GM18907 (cell line): Measurements from ENCODE around the gene ARID1B.

Experiments
- ATAC-seq: cut with Tn5 transposase; IDR thresholded peaks from one replicate; pipeline ENCODE4 v1.9.1; 2021; ENCODE audit warnings: mild to moderate bottlenecking, moderate library complexity; ENCODE audit not compliant: unreplicated experiment

ARID1B gene

DNA sequence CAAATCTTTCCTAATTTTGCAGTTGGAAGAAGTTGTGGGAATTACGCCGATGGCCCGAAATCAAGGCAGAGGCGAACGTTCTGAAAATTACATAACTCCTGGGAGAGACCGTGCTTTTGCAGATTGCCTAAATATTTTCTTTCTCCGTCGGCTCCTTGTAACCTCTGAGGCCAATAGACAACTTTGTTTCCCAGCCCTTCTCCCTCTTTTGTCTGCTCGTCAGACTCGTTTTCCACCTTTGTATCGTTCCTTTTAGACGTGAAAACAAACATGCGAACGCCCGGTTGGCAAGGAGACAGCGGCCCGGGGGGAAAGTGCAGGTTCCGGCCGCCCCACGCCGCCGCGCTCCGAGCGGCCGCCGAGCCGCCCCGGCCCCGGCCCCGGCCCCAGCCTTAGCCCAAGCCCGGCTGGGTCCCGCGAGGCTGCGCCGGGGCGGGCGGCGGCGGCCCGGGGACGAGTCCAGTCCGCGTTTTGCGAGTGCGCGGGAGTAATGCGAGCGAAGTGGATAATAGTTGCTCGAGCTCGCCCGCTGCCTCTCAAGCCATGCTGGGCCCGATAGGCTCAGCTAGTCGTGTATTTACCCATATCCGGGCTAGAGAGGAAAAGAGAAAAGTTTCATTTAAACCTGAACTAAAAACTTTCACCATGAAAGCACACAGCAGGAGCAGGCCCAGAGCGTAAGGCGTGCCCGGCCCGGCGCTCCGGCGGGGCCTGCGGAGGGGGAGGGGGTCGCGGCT, at the start of gene ARID1B:
TSS of gene ARID1B (plus strand) at position 539 of the 737 bp plus-strand sequence. CDS start 303 bp downstream, outside the sequence.
- ATAC-seq: peak; percentile 52

DNA sequence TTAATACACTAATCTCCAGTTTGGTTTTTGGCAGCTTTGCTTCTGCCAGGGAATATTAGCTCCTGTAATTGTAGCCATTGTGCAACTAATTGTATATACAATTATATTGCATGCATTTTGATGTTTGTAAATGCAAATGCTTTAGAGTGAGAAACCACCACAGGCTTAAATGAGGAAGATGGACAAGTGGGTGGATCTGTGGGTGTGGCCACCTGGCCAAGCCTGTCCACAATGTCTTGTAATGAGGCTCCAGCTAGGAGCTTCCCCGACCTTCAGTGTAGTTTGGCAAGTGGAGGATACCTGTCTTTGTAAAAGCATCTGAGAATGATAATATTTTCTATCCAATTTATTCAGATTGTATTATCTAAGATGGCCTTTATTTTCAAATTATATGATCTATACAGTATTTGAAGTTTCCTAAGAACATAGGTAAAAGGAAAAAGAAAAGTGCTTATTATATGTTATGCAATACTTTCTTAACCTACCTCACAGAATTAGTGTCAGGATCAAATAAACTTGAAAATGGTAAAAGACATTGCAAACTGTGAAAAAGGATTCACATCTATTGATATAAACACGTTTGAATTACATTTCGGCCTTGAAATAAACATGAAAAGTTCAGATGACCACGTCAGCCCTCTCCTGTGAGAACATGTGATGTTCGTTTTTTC, 49.3 kb upstream of the ARID1B start:
- ATAC-seq: no peak

DNA sequence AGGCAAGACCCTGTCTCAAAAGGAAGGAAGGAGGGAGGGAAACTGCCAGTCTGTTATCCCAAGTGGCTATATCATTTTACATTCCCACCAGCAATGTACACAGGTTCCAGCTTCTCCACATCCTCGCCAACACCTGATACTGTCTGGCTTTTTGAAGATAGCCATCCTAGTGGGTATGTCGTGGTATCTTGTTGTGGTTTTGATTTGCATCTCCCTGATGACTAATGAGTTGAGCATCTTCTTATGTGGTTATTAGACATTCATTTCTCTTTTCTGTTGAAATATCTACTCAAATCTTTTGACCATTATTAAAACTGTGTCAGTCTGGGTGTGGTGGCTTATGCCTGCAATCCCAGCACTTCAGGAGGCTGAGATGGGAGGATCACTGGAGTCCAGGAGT, 47.9 kb upstream of the ARID1B start:
- peak; percentile 75 for ATAC-seq

DNA sequence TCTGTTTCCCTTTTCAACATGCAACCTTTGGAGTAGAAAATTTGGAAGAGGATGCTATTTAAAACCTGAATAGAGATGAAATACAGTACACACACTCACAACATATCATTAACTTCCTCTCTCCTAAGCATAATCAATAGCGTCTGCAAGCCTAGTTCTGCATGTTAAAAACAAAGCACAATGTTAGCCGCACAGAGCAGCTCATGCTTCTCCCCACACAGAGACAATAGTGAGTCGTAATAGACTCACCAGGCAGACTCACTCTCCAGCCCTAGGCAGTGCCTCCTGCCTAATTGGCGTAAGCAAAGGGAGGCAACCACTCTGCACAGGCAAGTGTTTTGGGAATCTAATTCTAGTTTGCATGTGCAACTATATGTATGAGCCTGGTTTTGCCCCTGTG, 45.8 kb upstream of the ARID1B start:
- ATAC-seq: no peak

DNA sequence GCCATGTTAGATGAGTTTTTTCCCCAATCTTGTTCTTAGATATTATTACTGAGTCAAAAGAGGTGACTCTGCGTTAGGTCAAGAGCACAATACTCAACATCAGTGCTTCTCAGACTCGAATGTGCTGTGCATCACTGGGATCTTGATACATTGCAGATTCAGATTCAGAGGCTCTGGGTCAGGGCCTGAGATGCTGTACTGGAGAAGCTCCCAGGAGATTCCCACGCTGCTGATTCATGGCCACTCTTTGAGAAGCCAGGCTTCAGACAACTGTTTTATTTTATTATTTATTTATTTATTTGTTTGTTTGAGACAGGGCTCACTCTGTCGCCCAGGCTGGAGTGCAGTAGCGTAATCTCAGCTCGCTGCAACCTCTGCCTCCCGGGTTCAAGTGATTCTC, 41.4 kb upstream of the ARID1B start:
- ATAC-seq: no peak

DNA sequence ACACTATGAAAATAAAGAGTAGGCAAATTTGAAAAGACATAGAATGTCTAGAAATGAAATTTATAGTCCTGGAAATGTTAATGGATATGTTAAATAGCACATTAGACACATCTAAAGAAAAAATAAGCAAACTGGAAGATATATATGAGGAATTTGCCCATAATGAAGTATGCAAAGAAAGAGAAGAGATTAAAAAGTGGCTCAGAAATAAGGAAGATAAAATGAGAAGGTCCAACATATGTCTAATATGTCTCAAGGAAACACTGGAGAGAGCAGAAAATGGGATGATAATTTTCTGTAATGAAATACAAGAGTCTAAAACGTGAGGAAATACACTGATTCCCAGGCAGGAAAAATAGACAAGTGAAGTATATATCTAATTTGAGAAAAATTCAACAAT, 36.6 kb upstream of the ARID1B start:
- ATAC-seq: no peak

DNA sequence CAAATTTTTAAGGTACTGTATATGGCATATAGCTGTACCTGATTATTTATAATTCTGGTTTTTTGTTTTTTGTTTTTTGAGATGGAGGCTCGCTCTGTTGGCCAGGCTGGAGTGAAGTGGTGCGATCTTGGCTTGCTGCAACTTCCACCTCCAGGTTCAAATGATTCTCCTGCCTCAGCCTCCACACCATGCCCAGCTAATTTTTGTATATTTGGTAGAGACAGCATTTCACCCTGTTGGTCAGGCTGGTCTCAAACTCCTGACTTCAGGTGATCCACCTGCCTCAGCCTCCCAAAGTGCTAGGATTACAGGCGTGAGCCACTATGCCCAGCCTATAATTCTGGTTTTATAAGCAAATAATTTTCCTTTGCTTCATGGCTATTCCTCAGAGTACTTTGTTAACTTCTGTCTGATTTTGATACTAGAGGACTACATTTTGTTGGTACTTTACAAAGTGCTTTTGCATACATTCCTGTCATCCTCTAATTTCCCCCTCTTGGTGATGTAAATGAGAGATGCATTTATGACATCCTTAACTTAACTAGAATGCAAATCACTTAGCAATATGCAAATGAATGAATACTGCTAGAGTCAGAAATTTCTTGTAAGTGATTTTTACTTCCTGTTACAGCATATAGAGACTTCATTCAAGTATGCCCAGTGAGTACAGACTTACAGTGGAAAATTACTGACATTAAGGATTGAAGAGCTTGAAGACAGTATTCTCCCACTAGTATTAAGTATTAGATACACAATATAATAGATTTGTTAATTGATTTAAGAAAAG, 35.7 kb upstream of the ARID1B start:
- no peak for ATAC-seq

DNA sequence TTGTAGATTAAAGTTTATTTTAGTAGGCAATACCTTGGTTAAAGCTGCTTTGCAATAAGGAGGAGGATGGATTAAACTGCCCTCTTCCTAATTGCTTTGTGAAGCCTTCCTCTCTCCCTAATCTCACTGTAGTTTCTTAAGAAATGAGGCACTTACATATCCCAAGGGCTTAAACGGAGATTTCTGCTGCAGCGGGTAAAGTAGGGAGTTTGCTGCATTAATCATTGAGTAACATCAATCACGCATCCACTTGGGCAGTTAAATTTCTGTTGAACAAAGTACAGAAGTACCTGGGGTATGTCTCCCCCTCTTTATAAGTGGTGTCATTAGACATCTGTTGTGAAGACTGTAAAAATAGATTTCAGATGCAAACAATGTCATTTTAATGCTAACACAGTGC, 29.5 kb upstream of the ARID1B start:
- ATAC-seq: no peak

DNA sequence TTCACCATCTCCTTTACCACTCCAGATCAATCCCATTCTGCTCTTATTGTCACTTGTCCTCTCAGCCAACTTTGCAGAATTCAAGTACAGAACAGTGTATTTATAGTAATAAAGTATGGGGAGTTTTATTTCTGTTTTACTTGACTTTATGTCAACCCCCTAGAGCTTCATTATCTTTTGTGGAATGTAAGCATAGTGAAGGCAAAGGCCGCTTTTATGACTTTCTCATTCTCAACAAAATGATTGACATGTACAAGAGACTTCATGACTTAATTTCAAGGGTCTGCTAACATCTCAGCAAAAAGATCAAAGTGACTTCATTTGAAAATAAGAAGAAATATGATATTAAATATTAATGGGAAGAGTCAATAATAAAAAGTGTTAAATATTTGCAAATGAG, 28.7 kb upstream of the ARID1B start:
- ATAC-seq: no peak

DNA sequence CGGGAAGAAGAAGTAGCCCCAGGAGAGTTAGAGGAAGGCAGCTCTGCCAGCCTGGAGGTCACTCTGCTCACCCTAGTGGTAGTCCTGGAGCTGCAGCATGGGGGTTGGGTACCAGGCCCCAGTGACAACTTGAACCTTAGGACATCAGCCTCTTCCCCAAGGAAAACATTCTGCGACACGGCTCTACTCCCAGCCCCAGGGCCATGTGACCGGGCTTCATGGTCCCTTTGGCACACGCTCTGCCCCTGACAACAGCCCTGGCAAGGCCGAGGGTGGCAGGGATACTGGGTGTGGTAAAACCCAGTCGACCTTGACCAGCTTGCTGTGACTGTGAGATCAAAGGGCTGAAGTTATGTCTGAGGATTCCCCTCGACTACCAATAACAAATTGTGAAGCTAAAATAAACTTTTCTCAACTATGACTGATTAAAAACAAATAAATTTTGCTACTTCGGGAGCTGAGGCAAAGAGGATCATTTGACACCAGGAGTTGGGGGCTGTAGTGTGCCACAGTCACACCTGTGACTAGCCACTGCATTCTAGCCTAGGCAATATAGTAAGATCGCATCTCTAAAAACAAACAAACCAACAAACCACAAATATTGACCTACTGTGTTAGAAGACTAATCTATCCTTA, 24.4 kb upstream of the ARID1B start:
- peak; percentile 85 for ATAC-seq

DNA sequence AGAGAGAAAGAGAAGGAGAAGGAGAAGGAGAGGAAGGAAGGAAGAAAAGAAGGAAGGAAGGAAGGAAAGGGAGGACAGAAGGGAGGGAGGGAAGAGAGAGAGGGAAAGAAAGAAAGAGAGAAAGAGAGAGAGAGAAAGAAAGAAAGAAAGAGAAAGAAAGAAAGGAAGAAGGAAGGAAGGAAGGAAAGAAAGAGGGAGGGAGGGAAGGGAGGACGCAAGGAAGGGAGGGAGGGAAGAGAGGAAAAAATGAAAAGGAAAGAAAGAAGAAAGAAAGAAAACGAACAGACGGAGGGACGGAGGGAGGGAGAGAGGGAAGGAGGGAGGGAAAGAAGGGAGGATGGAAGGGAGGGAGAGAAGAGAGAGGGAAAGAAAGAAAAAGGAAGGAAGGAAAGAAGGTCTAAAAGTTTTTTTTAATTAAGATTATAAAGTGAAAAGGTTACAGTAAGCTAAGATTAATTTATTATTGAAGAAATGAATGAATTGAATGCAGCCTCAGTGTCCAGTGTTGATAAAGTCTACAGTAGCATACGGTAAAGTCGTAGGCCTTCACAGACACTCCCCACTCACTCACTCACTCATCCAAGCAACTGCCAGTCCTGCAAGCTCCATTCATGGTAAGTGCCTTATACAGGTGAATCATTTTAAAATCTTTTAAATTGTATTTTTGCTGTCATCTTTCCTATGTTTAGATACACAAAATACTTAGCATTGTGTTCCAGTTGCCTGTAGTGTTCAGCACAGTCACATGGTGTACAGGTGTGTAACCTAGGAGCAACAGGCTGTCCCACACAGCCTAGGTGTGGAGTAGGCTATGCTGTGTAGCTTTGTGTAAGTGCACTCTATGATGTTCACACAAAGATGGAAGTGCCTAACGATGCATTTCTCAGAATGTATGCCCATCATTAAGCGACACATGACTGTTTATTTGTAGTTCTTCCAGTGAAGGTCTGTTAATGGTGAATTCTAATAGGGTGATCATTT, 20.3 kb upstream of the ARID1B start:
- no peak for ATAC-seq

DNA sequence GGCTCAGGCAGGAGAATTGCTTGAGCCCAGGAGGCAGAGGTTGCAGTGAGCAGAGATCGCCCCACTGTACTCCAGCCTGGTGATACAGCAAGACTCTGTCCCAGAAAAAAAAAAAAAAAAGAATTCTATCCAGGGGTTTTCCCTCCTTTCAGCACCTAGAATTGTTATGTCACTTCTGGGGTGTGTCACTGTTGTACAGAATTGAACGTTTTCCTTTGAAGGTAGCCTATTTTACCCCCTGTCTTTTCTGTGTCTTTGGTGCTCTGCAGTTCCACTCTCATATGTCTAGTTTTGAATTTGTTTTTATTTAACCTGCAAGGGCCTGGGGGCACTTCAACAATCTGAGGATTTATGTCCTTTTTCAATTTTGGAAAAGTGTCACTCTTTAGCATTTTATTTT, 19.3 kb upstream of the ARID1B start:
- ATAC-seq: no peak

DNA sequence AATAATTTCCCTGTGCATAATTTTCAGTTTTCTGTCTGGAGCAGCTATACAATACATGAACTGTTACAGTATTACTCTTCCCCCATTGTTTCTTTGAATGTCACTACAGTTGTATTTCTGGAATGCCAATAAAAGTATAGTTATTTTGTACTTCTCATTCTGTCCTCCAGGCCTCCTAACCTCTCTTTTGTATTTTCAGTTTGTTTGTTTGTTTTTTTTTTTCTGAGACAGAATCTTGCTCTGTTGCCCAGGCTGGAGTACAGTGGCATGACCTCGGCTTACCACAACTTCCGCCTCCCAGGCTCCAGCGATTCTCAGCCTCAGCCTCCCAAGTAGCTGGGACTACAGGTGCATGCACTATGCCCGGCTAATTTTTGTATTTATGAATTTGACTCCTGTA, 16.8 kb upstream of the ARID1B start:
- no peak for ATAC-seq

DNA sequence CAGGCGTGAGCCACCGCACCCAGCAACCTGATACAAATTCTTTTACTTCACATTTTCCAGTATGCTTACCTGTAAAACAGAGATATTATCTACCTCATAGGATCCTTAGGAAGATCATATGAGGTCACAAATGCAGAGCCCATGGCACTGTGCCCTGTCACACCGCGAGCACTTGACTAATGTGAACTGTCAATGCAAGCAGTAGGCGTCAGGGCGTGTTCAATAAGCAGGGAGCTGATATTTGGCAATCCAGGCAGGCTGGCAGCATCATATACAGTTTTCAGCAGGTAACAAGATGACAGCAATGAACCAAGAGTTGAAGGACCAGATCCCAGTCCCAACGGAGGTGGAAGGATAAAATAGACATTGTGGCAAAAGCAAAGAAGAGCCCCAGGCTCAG, 14.6 kb upstream of the ARID1B start:
- no peak for ATAC-seq

DNA sequence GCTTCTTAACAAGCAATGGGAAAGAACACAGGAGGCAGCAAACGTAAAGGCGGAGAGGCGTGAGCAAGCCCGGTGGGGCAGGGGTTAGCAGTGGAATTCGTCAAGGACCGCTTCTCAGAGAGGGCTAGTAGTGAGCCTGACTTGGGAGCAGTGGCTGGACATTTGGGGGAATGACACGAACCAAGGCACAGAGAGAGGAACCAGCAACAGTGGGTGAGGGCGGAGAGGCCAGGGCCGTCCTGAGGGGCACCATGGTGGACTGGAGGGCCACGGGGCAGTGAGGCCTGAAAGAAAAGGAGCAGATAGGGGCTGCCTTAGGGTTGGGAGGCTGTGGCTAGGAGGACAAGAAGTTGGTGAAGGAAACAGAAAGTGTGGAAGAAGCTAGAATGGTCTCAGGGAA, 12.1 kb upstream of the ARID1B start:
- ATAC-seq: no peak

DNA sequence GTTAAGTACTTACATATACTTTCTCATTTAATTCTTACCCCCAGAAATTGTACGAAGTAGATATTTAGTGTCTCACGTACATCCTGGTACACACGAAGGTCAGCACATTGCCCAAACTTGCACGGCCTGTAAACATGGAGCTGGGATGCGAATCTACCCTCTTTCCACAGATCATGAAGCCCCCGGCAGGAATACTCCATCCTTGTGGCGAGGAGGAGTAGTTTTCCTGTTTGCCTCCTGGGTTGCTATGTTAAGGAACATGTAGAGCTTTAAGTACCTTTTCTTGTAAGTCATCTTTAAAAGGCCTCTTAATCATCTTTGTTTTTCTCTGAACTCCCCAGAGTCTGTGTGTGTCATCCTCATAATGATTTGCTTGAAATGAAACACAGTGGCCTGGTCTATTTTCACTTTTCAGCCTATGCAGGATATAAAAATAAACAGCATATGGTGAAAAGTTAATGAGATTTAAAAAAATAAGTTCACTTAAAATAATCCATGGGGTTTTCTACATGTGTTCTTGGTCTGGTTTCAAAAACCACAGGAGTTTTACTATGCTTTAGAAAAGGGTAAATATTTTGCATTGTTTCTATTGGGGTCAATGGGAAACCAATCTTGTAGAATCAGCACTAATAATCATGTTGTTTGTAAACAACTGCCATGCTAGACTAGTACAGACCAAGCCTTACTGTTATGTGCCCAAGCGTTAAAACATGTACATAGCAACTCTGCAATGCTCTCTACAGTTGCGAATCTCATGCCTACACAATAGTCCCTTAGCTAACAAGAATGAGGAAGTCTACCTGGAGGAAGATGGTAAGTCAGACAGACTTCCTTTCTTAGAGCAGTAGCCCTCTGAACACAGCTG, 9.3 kb upstream of the ARID1B start:
- ATAC-seq: peak; percentile 93

DNA sequence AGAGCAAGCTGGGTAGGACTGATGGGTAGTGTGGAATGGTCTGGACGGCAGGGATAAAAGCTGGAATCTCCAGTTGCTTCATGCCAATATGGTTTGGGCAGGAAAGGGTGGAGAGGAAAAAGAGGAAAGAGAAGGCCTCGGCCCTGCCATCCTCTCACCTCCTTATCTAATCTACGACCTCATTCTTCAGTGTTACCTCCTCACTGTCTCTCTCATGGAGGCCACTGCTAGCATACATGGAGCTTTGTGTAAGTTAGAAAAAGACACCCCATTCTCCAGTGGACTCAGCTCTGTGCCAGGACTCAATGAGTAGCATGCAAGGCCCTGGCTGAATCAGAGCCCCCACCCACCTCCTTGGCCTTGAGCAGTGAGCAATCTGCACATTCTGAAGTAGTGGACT, 6.1 kb upstream of the ARID1B start:
- ATAC-seq: no peak

DNA sequence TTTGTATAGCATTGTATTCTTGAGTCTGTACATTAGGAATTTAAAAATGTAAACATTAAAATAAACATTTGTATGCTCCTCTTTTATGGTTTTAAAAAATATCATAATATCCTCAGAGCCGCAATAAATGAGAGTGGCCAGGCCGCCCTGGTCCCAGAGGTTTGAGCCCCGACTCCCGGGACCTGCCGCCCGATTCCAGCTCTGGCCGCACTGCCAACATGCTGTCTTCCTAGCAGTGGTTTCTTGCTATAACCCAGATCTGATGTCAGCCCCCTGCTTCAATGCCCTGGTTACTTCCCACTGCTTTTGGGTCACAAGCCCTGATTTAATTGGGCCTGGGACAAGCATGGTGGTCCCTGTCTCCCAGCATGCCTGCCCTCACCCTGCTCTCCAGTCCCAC, 5.4 kb upstream of the ARID1B start:
- no peak for ATAC-seq

DNA sequence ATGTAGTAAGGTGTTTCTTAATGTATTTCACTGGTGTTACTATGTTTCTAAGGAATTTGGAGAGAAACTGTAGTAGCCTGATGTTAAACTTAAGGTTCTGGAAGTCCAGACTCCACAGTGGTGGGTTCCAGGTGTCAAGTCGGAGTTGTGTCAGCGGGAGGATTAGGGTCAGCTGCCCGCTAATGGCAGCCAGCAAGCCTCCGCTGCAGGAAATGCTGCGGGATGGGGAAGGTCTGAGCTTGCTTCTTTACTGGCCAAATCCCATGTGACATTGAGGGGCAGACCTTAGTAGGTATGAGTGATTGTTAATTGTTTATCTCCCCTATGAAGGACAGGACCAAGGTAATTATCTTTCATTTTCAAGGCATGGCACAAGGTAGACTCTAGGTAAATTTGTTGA, 3.7 kb upstream of the ARID1B start:
- no peak for ATAC-seq
